A673 (cell line): Measurements from ENCODE around the gene IPMK. TPM values are rescaled to one million over a fixed set of nuclear protein-coding genes. Genes with fewer than 3 reads are reported as not detected.

Experiments used
- BruUV-seq: library from RNA; stranded (reverse); fragments of 400-500 nt; replicated peaks from 2 replicates; lab custom pipeline; 2021; lab: Mats Ljungman, UMichigan
- CTCF ChIA-PET: fragments of 300-600 bp; sonication (Branson Sonifier 250); formaldehyde crosslinking; loops from one replicate; lab custom pipeline; 2022; ENCODE audit warnings: antibody characterized with exemption; lab: Charles Lee
- POLR2A ChIA-PET: fragments of 300-600 bp; sonication (Branson Sonifier 250); formaldehyde crosslinking; loops from one replicate; lab custom pipeline; 2022; ENCODE audit warnings: antibody characterized with exemption; ENCODE audit not compliant: low non-redundant PET; lab: Charles Lee
- DNase-seq: peaks from one replicate; pipeline ENCODE4 v3.0.0-alpha.2; 2015; ENCODE audit warnings: low spot score
- H3K27ac ChIP-seq: fragments of 200-600 bp; sonication (generic); 2 replicates; pipeline ENCODE4 v1.5.1; 2016; ENCODE audit warnings: mixed run types, low read depth, mild to moderate bottlenecking, mixed read lengths, antibody characterized with exemption, low read length; ENCODE audit not compliant: poor library complexity, severe bottlenecking
- H3K27me3 ChIP-seq: fragments of 200-600 bp; sonication (generic); replicated peaks from 2 replicates; pipeline ENCODE4 v1.6.1; 2017; ENCODE audit warnings: mixed run types, low read depth, mild to moderate bottlenecking, mixed read lengths, antibody characterized with exemption, low read length; ENCODE audit not compliant: insufficient read depth, poor library complexity
- H3K36me3 ChIP-seq: fragments of 200-600 bp; sonication (generic); 2 replicates; pipeline ENCODE4 v1.6.1; 2016; ENCODE audit warnings: mixed run types, mild to moderate bottlenecking, mixed read lengths, antibody characterized with exemption, low read length; ENCODE audit not compliant: insufficient read depth, poor library complexity, severe bottlenecking
- H3K4me1 ChIP-seq: fragments of 200-600 bp; sonication (generic); 2 replicates; pipeline ENCODE4 v1.6.1; 2017; ENCODE audit warnings: mixed run types, mild to moderate bottlenecking, mixed read lengths, antibody characterized with exemption, low read length; ENCODE audit not compliant: insufficient read depth, poor library complexity, severe bottlenecking
- H3K4me3 ChIP-seq: fragments of 200-600 bp; sonication (generic); 2 replicates; pipeline ENCODE4 v1.5.1; 2016; ENCODE audit warnings: low read depth, mixed run types, mild to moderate bottlenecking, mixed read lengths, low read length; ENCODE audit not compliant: poor library complexity, severe bottlenecking
- H3K9me3 ChIP-seq: fragments of 200-600 bp; sonication (generic); 2 replicates; pipeline ENCODE4 v1.6.1; 2016; ENCODE audit warnings: mixed run types, low read depth, mild to moderate bottlenecking, mixed read lengths, antibody characterized with exemption, low read length; ENCODE audit not compliant: poor library complexity, severe bottlenecking
- EZH2 ChIP-seq: fragments of 200-600 bp; sonication (generic); IDR thresholded peaks from 2 replicates; pipeline ENCODE4 v1.6.1; 2017; ENCODE audit warnings: borderline replicate concordance, low read depth, mild to moderate bottlenecking, mixed read lengths, antibody characterized with exemption, low read length; ENCODE audit not compliant: poor library complexity, severe bottlenecking
- intact Hi-C: fragments of 100-400 bp; cut with micrococcal nuclease; formaldehyde crosslinking; loops from one replicate; pipeline ENCODE4 v1.10.0; 2022; ENCODE audit not compliant: unreplicated experiment
- total RNA-seq: library from RNA; stranded (reverse); gene quantifications from 2 replicates; pipeline ENCODE4 v1.2.3, GENCODE V29; 2021
- TF ChIP-seq, protein P1 (sequence below): fragments of 300-800, 200-600 bp; sonication (generic); conservative IDR thresholded peaks from 2 replicates; pipeline ENCODE4 v1.5.1; 2017; ENCODE audit warnings: low read depth, mild to moderate bottlenecking, antibody characterized with exemption, low read length, moderate library complexity, mixed read lengths

Gene IPMK
- total RNA-seq, 1 experiment from 2014 or later, result 8.2 TPM

DNA sequence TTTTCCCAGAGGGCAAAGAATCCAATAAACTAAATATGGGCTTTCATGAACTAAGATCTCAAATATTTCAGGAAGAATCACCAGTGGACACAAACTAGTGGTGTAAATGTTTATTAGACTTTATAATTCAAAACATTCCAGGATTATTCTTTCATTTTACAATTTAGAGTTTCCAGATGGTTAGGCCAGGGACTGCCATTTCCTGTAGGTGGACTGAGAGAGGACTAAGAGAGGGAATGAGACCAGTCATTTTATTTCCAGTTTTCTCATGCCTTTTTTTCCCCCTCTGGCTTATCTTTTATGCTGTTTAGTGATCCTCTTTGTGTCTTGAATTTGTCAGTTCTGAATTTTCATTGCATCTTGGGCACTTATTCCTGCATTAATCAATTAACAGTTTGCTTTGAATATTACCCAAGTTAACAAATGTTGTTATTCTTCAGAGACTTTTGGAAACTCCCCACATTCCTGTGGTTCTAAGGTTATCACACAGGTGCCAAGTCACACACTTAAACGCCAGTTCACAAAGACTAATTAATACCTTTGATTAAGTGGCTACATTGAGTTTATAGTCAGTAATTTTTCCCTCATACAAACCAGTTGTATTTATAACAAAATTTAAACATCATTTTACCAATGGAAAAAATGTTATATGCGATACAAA, 13.5 kb upstream of the IPMK start:
- Histone ChIP-seq H3K4me3 (no peak overlapping the region), H3K36me3 (peaks cover 23% of the 10 kb centered on the region), H3K27ac (no peak overlapping the region), H3K9me3 (no peaks in the 10 kb centered on the region), H3K4me1 (peaks cover 18% of the 10 kb centered on the region), H3K27me3 (no peaks in the 10 kb centered on the region)
- no peak for TF ChIP-seq EZH2
- TF ChIP-seq, protein P1, sequence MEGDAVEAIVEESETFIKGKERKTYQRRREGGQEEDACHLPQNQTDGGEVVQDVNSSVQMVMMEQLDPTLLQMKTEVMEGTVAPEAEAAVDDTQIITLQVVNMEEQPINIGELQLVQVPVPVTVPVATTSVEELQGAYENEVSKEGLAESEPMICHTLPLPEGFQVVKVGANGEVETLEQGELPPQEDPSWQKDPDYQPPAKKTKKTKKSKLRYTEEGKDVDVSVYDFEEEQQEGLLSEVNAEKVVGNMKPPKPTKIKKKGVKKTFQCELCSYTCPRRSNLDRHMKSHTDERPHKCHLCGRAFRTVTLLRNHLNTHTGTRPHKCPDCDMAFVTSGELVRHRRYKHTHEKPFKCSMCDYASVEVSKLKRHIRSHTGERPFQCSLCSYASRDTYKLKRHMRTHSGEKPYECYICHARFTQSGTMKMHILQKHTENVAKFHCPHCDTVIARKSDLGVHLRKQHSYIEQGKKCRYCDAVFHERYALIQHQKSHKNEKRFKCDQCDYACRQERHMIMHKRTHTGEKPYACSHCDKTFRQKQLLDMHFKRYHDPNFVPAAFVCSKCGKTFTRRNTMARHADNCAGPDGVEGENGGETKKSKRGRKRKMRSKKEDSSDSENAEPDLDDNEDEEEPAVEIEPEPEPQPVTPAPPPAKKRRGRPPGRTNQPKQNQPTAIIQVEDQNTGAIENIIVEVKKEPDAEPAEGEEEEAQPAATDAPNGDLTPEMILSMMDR, result no peak
- no TSS peak for BruUV-seq
- intact Hi-C loops, result no loop called here
- POLR2A ChIA-PET, result no interaction called here
- no peak for DNase-seq
- CTCF ChIA-PET, result no interaction called here

DNA sequence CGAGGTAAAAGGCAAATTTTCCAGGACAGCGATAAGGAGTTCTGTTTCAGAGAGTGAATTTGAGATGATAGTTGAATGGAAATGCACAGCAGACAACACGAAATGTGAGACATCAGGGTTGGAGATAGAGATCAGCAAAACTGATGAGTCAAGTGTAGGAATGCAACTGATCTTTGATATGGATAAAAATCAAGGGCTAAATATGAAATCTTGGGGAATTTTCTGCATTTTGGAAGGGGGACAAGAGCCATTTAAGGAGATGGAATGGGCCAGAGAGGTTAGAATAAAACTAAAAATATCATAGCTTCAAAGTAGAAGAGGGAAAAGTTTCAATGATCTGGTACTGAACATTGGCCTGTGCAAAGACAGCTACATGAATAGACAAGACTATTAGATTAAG, 12.8 kb upstream of the IPMK start:
- no peak for DNase-seq

DNA sequence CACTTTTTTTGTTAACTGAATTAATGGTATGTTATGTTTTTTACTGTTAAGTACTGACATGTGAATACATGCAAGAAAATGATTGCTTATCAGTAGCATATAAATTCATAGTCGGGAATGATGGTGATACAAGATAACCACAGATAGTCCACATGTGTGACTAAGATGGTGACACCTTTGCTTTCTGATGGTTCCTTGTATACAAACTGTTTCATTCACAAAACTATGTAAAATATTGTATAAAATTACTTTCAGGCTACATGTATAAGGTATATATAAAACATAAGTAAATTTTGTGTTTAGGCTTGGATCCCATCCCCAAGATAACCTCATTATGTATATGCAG, 11.2 kb upstream of the IPMK start:
- TF ChIP-seq, protein P1, result no peak
- TF ChIP-seq EZH2, result no peak
- Histone ChIP-seq H3K4me1 (peaks cover 36% of the 10 kb centered on the region), H3K27ac (no peak overlapping the region), H3K4me3 (no peak overlapping the region), H3K9me3 (no peaks in the 10 kb centered on the region), H3K27me3 (no peaks in the 10 kb centered on the region), H3K36me3 (peaks cover 23% of the 10 kb centered on the region)
- no peak for DNase-seq
- ChIA-PET POLR2A (no interaction called here), CTCF (no interaction called here)
- intact Hi-C loops, result no loop called here
- no TSS peak for BruUV-seq

More for the DNA sequence above, 12.8 kb upstream of the IPMK start:
- no peaks in the 10 kb centered on the region for H3K27me3 ChIP-seq
- intact Hi-C loops, result no loop called here
- no peaks in the 10 kb centered on the region for H3K9me3 ChIP-seq
- no peak for TF ChIP-seq EZH2
- TF ChIP-seq, protein P1, result no peak
- no peak overlapping the region for H3K4me3 ChIP-seq
- no TSS peak for BruUV-seq
- POLR2A ChIA-PET, result no interaction called here
- peaks cover 24% of the 10 kb centered on the region for H3K4me1 ChIP-seq
- H3K27ac ChIP-seq, result no peak overlapping the region
- CTCF ChIA-PET, result no interaction called here
- peaks cover 23% of the 10 kb centered on the region for H3K36me3 ChIP-seq
